Measurements from ENCODE around the gene BCAS3. TPM values are rescaled to one million over a fixed set of nuclear protein-coding genes. Genes with fewer than 3 reads are reported as not detected.

Gene BCAS3
- polyA plus RNA-seq, 1 donor from 2014 or later = 21.6 TPM

DNA sequence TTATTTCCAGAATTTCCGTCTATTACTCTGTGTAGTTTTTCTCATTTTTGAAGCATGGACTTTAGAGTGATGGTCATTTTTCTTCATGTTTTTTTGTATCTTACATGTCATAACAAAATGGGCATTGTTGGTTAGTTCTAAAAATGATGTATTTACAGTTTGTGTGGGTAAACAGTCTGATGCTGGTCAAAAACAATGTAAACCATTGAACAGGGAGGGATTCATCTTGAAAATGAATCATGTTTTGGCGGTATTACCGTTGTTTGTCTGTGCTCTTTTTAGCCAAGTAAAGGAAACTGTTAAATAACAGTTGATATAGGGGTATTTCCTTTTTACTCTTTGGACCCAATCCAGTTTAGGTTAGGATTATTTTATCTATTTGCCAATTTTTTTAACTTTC, 315.8 kb downstream of the BCAS3 start:
- H3K9me2 ChIP-seq (ENCODE audit: insufficient read depth, low read length) = no peaks in the 10 kb centered on the region
- TF ChIP-seq, protein P1, sequence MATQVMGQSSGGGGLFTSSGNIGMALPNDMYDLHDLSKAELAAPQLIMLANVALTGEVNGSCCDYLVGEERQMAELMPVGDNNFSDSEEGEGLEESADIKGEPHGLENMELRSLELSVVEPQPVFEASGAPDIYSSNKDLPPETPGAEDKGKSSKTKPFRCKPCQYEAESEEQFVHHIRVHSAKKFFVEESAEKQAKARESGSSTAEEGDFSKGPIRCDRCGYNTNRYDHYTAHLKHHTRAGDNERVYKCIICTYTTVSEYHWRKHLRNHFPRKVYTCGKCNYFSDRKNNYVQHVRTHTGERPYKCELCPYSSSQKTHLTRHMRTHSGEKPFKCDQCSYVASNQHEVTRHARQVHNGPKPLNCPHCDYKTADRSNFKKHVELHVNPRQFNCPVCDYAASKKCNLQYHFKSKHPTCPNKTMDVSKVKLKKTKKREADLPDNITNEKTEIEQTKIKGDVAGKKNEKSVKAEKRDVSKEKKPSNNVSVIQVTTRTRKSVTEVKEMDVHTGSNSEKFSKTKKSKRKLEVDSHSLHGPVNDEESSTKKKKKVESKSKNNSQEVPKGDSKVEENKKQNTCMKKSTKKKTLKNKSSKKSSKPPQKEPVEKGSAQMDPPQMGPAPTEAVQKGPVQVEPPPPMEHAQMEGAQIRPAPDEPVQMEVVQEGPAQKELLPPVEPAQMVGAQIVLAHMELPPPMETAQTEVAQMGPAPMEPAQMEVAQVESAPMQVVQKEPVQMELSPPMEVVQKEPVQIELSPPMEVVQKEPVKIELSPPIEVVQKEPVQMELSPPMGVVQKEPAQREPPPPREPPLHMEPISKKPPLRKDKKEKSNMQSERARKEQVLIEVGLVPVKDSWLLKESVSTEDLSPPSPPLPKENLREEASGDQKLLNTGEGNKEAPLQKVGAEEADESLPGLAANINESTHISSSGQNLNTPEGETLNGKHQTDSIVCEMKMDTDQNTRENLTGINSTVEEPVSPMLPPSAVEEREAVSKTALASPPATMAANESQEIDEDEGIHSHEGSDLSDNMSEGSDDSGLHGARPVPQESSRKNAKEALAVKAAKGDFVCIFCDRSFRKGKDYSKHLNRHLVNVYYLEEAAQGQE (IDR thresholded peaks at IDR 0.05; ENCODE audit: borderline replicate concordance) = no peak
- TF ChIP-seq MXI1 (conservative IDR thresholded peaks at IDR 0.05; ENCODE audit: poor library complexity, severe bottlenecking) = no peak
- TF ChIP-seq RAD21 (conservative IDR thresholded peaks at IDR 0.05) = no peak
- TF ChIP-seq POLR2AphosphoS5 (IDR thresholded peaks at IDR 0.05) = no peak
- TF ChIP-seq, protein P2, sequence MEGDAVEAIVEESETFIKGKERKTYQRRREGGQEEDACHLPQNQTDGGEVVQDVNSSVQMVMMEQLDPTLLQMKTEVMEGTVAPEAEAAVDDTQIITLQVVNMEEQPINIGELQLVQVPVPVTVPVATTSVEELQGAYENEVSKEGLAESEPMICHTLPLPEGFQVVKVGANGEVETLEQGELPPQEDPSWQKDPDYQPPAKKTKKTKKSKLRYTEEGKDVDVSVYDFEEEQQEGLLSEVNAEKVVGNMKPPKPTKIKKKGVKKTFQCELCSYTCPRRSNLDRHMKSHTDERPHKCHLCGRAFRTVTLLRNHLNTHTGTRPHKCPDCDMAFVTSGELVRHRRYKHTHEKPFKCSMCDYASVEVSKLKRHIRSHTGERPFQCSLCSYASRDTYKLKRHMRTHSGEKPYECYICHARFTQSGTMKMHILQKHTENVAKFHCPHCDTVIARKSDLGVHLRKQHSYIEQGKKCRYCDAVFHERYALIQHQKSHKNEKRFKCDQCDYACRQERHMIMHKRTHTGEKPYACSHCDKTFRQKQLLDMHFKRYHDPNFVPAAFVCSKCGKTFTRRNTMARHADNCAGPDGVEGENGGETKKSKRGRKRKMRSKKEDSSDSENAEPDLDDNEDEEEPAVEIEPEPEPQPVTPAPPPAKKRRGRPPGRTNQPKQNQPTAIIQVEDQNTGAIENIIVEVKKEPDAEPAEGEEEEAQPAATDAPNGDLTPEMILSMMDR (IDR thresholded peaks at IDR 0.05; ENCODE audit: poor library complexity, severe bottlenecking) = no peak
- TF ChIP-seq SMC3 (conservative IDR thresholded peaks at IDR 0.05; ENCODE audit: poor library complexity) = no peak
- no peak for TF ChIP-seq TAF1 (IDR thresholded peaks at IDR 0.05; ENCODE audit: low read depth)
- no peak for TF ChIP-seq EZH2 (IDR thresholded peaks at IDR 0.05; ENCODE audit: borderline replicate concordance, insufficient read depth, low read length, poor library complexity, severe bottlenecking)
- TF ChIP-seq EP300 (conservative IDR thresholded peaks at IDR 0.05; ENCODE audit: poor library complexity, severe bottlenecking) = no peak
- no peaks in the 10 kb centered on the region for H3K27me3 ChIP-seq (ENCODE audit: insufficient read depth, low read depth, low read length)
- no peaks in the 10 kb centered on the region for H3F3A ChIP-seq (ENCODE audit: insufficient read depth, low read length, poor library complexity, severe bottlenecking)
- no peak overlapping the region for H2AFZ ChIP-seq (ENCODE audit: low read depth, low read length)
- no peak overlapping the region for H3K4me2 ChIP-seq (ENCODE audit: low read length)
- no peak overlapping the region for H3K9ac ChIP-seq (ENCODE audit: low read length)
- no peaks in the 10 kb centered on the region for H3K9me3 ChIP-seq (ENCODE audit: low read length)
- no peaks in the 10 kb centered on the region for H3K36me3 ChIP-seq (ENCODE audit: insufficient read depth, low read length)
- H3K79me2 ChIP-seq (replicated peaks; ENCODE audit: insufficient read depth, low read length) = no peaks in the 10 kb centered on the region
- no peak overlapping the region for H3K27ac ChIP-seq (ENCODE audit: low read length)
- no peak overlapping the region for H3K4me3 ChIP-seq (ENCODE audit: low read length)
- H4K20me1 ChIP-seq (ENCODE audit: insufficient read depth) = no peaks in the 10 kb centered on the region

DNA sequence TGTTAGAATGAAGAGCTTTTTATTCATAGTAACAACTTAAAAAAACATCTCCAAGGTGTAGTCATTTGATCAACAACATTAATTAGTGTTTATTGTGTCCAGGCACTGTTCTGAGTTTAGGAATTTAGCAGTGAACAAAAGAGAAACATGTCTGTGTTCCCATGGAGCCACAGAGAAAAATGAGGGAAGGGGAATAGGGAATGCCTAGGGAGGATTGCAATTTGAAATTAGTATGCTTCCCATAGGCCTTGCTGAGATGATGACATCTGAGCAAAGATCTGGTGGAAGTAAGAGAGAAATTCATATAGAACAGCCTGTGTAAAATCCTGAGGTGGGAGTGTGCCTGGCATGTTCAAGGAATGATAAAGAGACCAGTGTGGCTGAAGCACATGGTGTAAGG, 318.0 kb downstream of the BCAS3 start:
- Histone ChIP-seq H2AFZ (ENCODE audit: low read depth, low read length) (no peak overlapping the region), H3K79me2 (replicated peaks; ENCODE audit: insufficient read depth, low read length) (no peaks in the 10 kb centered on the region), H3K9me3 (ENCODE audit: low read length) (no peaks in the 10 kb centered on the region), H3K4me2 (ENCODE audit: low read length) (no peak overlapping the region), H3K27ac (ENCODE audit: low read length) (no peak overlapping the region), H3K9me2 (ENCODE audit: insufficient read depth, low read length) (no peaks in the 10 kb centered on the region), H3F3A (ENCODE audit: insufficient read depth, low read length, poor library complexity, severe bottlenecking) (no peaks in the 10 kb centered on the region), H3K27me3 (ENCODE audit: insufficient read depth, low read depth, low read length) (no peaks in the 10 kb centered on the region), H3K9ac (ENCODE audit: low read length) (no peak overlapping the region), H3K36me3 (ENCODE audit: insufficient read depth, low read length) (no peaks in the 10 kb centered on the region), H3K4me3 (ENCODE audit: low read length) (no peak overlapping the region), H4K20me1 (ENCODE audit: insufficient read depth) (no peaks in the 10 kb centered on the region)
- TF ChIP-seq, protein P1 (IDR thresholded peaks at IDR 0.05; ENCODE audit: borderline replicate concordance) = no peak
- no peak for TF ChIP-seq TAF1 (IDR thresholded peaks at IDR 0.05; ENCODE audit: low read depth)
- TF ChIP-seq, protein P2 (IDR thresholded peaks at IDR 0.05; ENCODE audit: poor library complexity, severe bottlenecking) = no peak
- no peak for TF ChIP-seq MXI1 (conservative IDR thresholded peaks at IDR 0.05; ENCODE audit: poor library complexity, severe bottlenecking)
- no peak for TF ChIP-seq EP300 (conservative IDR thresholded peaks at IDR 0.05; ENCODE audit: poor library complexity, severe bottlenecking)
